ENCODE measurements around the gene PFKFB4.

- TF ChIP-seq, protein P1, sequence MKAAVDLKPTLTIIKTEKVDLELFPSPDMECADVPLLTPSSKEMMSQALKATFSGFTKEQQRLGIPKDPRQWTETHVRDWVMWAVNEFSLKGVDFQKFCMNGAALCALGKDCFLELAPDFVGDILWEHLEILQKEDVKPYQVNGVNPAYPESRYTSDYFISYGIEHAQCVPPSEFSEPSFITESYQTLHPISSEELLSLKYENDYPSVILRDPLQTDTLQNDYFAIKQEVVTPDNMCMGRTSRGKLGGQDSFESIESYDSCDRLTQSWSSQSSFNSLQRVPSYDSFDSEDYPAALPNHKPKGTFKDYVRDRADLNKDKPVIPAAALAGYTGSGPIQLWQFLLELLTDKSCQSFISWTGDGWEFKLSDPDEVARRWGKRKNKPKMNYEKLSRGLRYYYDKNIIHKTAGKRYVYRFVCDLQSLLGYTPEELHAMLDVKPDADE (IDR thresholded peaks at IDR 0.05): no peak
- TF ChIP-seq, protein P2, sequence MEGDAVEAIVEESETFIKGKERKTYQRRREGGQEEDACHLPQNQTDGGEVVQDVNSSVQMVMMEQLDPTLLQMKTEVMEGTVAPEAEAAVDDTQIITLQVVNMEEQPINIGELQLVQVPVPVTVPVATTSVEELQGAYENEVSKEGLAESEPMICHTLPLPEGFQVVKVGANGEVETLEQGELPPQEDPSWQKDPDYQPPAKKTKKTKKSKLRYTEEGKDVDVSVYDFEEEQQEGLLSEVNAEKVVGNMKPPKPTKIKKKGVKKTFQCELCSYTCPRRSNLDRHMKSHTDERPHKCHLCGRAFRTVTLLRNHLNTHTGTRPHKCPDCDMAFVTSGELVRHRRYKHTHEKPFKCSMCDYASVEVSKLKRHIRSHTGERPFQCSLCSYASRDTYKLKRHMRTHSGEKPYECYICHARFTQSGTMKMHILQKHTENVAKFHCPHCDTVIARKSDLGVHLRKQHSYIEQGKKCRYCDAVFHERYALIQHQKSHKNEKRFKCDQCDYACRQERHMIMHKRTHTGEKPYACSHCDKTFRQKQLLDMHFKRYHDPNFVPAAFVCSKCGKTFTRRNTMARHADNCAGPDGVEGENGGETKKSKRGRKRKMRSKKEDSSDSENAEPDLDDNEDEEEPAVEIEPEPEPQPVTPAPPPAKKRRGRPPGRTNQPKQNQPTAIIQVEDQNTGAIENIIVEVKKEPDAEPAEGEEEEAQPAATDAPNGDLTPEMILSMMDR (conservative IDR thresholded peaks at IDR 0.05; ENCODE audit: low read depth in 2 of 2): no peak
- TF ChIP-seq EZH2 (IDR thresholded peaks at IDR 0.05; ENCODE audit: low read depth, unreplicated experiment) (no peak), POLR2AphosphoS5 (IDR thresholded peaks at IDR 0.05; ENCODE audit: low read depth) (no peak), REST (IDR thresholded peaks at IDR 0.05; ENCODE audit: unreplicated experiment) (no peak), STAT1 (IDR thresholded peaks at IDR 0.05; ENCODE audit: unreplicated experiment) (no peak)
Observed at GRCh38 chr3:48591886-48592518, 35.4 kb upstream of the PFKFB4 start.
